Activated CD8-positive, alpha-beta T cell treated with anti-CD3 and anti-CD28 coated beads for 36 hours (primary cell): ENCODE results near the gene GBF1. TPM values are rescaled to one million over a fixed set of nuclear protein-coding genes. Genes with fewer than 3 reads are reported as not detected.

Experiments used
- ATAC-seq: fragments of 200-7000 bp; cut with Tn5 transposase; one replicate; pipeline ENCODE4 v1.10.0; 2021; ENCODE audit warnings: mild to moderate bottlenecking, moderate library complexity
- CTCF ChIA-PET: fragments of 350-600 bp; sonication (Branson Sonifier 250); formaldehyde crosslinking; loops from one replicate; lab custom pipeline; 2021; ENCODE audit warnings: antibody characterized with exemption; lab: Charles Lee
- POLR2A ChIA-PET: fragments of 350-600 bp; sonication (Branson Sonifier 250); formaldehyde crosslinking; loops from one replicate; lab custom pipeline; 2021; ENCODE audit warnings: antibody characterized with exemption; lab: Charles Lee
- DNase-seq: peaks from one replicate; pipeline ENCODE4 v3.0.0-alpha.2; 2020
- H3K27ac Mint-ChIP-seq: one replicate; pipeline ENCODE4 v1.8.0; 2021; ENCODE audit warnings: mild to moderate bottlenecking, mixed read lengths
- H3K27me3 Mint-ChIP-seq: one replicate; pipeline ENCODE4 v1.8.0; 2021; ENCODE audit warnings: mixed read lengths
- H3K36me3 Mint-ChIP-seq: one replicate; pipeline ENCODE4 v1.8.0; 2021; ENCODE audit warnings: low read depth, mixed read lengths
- H3K4me1 Mint-ChIP-seq: one replicate; pipeline ENCODE4 v1.8.0; 2021; ENCODE audit warnings: low read depth, mixed read lengths
- H3K4me3 Mint-ChIP-seq: one replicate; pipeline ENCODE4 v1.8.0; 2021; ENCODE audit warnings: mild to moderate bottlenecking, moderate library complexity, mixed read lengths
- H3K9me3 Mint-ChIP-seq: one replicate; pipeline ENCODE4 v1.8.0; 2021; ENCODE audit warnings: mixed read lengths
- intact Hi-C: fragments of 100-400 bp; cut with micrococcal nuclease; formaldehyde crosslinking; loops from one replicate; pipeline ENCODE4 v1.10.0; 2022
- total RNA-seq, 2 experiments: library from RNA; stranded (reverse); gene quantifications; one replicate each; pipeline ENCODE4 v1.2.3, GENCODE V29; 2021
- TF ChIP-seq, protein P1 (sequence below): fragments of 200-600 bp; IDR thresholded peaks from one replicate; pipeline ENCODE4 v1.8.0; 2022; ENCODE audit warnings: antibody characterized with exemption, mild to moderate bottlenecking

GBF1 gene
- total RNA-seq, 2 experiments from 2014 or later: 25.4 to 28.2 TPM

- DNase-seq (no peak), ATAC-seq (no peak)
- H3K27me3 Mint-ChIP-seq: no peaks in the 10 kb centered on the region
- H3K9me3 Mint-ChIP-seq: no peaks in the 10 kb centered on the region
- H3K4me1 Mint-ChIP-seq: peaks cover 14% of the 10 kb centered on the region
- H3K27ac Mint-ChIP-seq: no peak overlapping the region
- peaks cover 7% of the 10 kb centered on the region for H3K36me3 Mint-ChIP-seq
- intact Hi-C loops: no loop called here
- no peak overlapping the region for H3K4me3 Mint-ChIP-seq
- POLR2A ChIA-PET: no interaction called here
- TF ChIP-seq, protein P1, sequence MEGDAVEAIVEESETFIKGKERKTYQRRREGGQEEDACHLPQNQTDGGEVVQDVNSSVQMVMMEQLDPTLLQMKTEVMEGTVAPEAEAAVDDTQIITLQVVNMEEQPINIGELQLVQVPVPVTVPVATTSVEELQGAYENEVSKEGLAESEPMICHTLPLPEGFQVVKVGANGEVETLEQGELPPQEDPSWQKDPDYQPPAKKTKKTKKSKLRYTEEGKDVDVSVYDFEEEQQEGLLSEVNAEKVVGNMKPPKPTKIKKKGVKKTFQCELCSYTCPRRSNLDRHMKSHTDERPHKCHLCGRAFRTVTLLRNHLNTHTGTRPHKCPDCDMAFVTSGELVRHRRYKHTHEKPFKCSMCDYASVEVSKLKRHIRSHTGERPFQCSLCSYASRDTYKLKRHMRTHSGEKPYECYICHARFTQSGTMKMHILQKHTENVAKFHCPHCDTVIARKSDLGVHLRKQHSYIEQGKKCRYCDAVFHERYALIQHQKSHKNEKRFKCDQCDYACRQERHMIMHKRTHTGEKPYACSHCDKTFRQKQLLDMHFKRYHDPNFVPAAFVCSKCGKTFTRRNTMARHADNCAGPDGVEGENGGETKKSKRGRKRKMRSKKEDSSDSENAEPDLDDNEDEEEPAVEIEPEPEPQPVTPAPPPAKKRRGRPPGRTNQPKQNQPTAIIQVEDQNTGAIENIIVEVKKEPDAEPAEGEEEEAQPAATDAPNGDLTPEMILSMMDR: no peak
- CTCF ChIA-PET: interaction anchor here (1.0 to 4.9 kb wide), 4 partner anchors 12 to 166 kb away, joined by 3 to 35 read pairs (median 6); no protein-coding TSS in a partner anchor
Observed at GRCh38 chr10:102335184-102335583, 89.9 kb downstream of the GBF1 start.

GRCh38 chr10:102341038-102341688 is 95.8 kb downstream of the GBF1 start:
- ChIA-PET POLR2A (interaction anchor here (1.0 kb wide), 1 partner anchor 188 kb away, joined by 3 read pairs; no protein-coding TSS in a partner anchor), CTCF (interaction anchor here (0.6 to 26.1 kb wide), 7 partner anchors 8 to 109 kb away, joined by 3 to 886 read pairs (median 3); partner anchors contain the start of genes ELOVL3 and PITX3)
- TF ChIP-seq, protein P1: no peak
- Mint-ChIP-seq H3K27me3 (no peaks in the 10 kb centered on the region), H3K27ac (no peak overlapping the region), H3K36me3 (peaks cover 7% of the 10 kb centered on the region), H3K9me3 (no peaks in the 10 kb centered on the region), H3K4me1 (peaks cover 27% of the 10 kb centered on the region), H3K4me3 (no peak overlapping the region)
- ATAC-seq (peak; percentile 12), DNase-seq (no peak)
- intact Hi-C loops: no loop called here

GRCh38 chr10:102342458-102342857 is 97.1 kb downstream of the GBF1 start:
- DNase-seq (no peak), ATAC-seq (no peak)
- TF ChIP-seq, protein P1: no peak
- no peaks in the 10 kb centered on the region for H3K27me3 Mint-ChIP-seq
- intact Hi-C loops: no loop called here
- peak overlapping the region; percentile 29 for H3K27ac Mint-ChIP-seq
- H3K9me3 Mint-ChIP-seq: no peaks in the 10 kb centered on the region
- ChIA-PET CTCF (interaction anchor here (5.1 to 26.1 kb wide), 2 partner anchors 10 to 110 kb away, joined by 59 to 886 read pairs; partner anchors contain the start of genes ELOVL3 and PITX3), POLR2A (interaction anchor here (0.6 to 1.4 kb wide), 2 partner anchors 107 to 163 kb away, joined by 4 read pairs; no protein-coding TSS in a partner anchor)
- no peak overlapping the region for H3K4me3 Mint-ChIP-seq
- H3K36me3 Mint-ChIP-seq: peaks cover 8% of the 10 kb centered on the region
- H3K4me1 Mint-ChIP-seq: peaks cover 24% of the 10 kb centered on the region

DNA sequence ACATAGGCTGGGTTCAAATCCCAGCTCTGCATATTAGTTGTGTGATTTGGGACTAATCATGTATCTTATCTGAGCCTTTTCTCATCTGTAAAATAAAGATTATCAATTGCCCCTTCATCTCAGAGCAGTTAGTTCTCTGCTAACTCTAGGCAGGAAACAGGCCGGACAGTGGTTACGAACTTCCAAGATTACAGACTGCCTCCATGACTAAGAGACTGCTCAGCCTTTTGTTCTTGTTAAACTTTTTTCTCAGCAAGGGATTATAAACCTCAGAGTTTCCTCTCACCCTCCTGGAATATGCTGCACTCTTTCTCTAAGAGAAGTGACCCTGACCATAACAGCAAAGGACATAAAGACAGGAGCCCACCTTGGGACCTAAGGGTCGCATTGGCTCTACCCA is 97.6 kb downstream of the GBF1 start:
- no peak overlapping the region for H3K27ac Mint-ChIP-seq
- CTCF ChIA-PET: interaction anchor here (5.1 to 26.1 kb wide), 2 partner anchors 9 to 111 kb away, joined by 59 to 886 read pairs; partner anchors contain the start of genes ELOVL3 and PITX3

More for the DNA sequence above, 97.6 kb downstream of the GBF1 start:
- no peak for DNase-seq
- H3K4me1 Mint-ChIP-seq: peaks cover 19% of the 10 kb centered on the region
- peaks cover 8% of the 10 kb centered on the region for H3K36me3 Mint-ChIP-seq
- no peak for ATAC-seq
- no peaks in the 10 kb centered on the region for H3K27me3 Mint-ChIP-seq
- POLR2A ChIA-PET: interaction anchor here (0.6 to 1.4 kb wide), 3 partner anchors 90 to 164 kb away, joined by 3 to 4 read pairs (median 4); no protein-coding TSS in a partner anchor
- TF ChIP-seq, protein P1: no peak
- H3K4me3 Mint-ChIP-seq: no peak overlapping the region
- intact Hi-C loops: no loop called here
- H3K9me3 Mint-ChIP-seq: no peaks in the 10 kb centered on the region
